Panc1 (cell line): ENCODE measurements around the gene SHISAL1.

ENCODE experiments used
- POLR2AphosphoS5 ChIP-seq: IDR thresholded peaks from 2 replicates; pipeline ENCODE4 v1.6.1; 2012; ENCODE audit warnings: mild to moderate bottlenecking, low read depth, low read length, moderate library complexity
- SIN3A ChIP-seq: IDR thresholded peaks from 2 replicates; pipeline ENCODE4 v1.6.1; 2012; ENCODE audit warnings: low read depth, mild to moderate bottlenecking, low read length, moderate library complexity, borderline replicate concordance; ENCODE audit not compliant: insufficient read depth
- TCF7L2 ChIP-seq: IDR thresholded peaks from 2 replicates; pipeline ENCODE4 v1.6.1; 2011; ENCODE audit warnings: mild to moderate bottlenecking, low read depth, low read length, inconsistent platforms
- TF ChIP-seq, protein P1 (sequence below): fragments of 450-650 bp; IDR thresholded peaks from 2 replicates; pipeline ENCODE4 v1.5.1; 2017; ENCODE audit warnings: mild to moderate bottlenecking
- TF ChIP-seq, protein P2 (sequence below), 2 experiments: IDR thresholded peaks; 2 replicates each; pipeline ENCODE4 v1.6.1; 2011 to 2012; ENCODE audit warnings: low read depth in 2 of 2, control low read depth in 1 of 2, low read length in 1 of 2, mild to moderate bottlenecking in 1 of 2, moderate library complexity in 1 of 2; ENCODE audit not compliant: insufficient read depth in 1 of 2

DNA sequence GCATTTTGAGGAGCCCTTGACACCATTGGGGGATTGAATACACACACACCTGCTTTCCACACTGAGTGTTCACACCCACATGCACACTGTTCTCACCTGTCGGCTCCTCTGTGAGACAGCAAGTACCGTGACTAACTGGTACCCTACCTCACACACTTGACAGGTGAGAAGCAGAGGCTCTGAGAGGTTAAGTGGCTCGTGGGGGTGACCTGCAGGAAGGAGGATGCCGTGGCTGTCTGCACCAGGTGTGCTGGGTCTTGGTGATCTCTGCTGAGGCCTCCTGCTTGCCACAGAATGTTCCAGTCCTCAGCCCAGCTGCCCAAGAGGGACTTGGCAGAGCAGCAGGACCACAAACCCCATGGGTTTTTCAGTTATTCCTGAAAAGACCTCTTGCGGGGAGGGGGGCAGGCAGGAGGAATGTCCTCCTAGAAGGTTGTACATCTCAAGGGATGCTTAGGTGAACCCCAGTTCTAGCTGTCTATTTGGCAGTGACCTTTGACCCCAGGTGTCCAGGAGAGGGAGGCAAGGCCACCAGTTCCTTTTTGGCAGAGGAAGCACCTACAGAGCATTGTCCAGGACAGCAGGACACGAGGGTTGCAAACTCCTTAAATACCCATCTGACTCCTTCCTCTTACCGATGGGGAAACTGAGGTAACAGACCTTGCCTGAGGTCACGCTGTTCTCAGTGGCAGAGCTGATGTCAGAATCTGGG, 66.0 kb downstream of the SHISAL1 start:
- TF ChIP-seq, protein P1, sequence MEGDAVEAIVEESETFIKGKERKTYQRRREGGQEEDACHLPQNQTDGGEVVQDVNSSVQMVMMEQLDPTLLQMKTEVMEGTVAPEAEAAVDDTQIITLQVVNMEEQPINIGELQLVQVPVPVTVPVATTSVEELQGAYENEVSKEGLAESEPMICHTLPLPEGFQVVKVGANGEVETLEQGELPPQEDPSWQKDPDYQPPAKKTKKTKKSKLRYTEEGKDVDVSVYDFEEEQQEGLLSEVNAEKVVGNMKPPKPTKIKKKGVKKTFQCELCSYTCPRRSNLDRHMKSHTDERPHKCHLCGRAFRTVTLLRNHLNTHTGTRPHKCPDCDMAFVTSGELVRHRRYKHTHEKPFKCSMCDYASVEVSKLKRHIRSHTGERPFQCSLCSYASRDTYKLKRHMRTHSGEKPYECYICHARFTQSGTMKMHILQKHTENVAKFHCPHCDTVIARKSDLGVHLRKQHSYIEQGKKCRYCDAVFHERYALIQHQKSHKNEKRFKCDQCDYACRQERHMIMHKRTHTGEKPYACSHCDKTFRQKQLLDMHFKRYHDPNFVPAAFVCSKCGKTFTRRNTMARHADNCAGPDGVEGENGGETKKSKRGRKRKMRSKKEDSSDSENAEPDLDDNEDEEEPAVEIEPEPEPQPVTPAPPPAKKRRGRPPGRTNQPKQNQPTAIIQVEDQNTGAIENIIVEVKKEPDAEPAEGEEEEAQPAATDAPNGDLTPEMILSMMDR, result no peak
- TF ChIP-seq SIN3A (no peak), POLR2AphosphoS5 (no peak), TCF7L2 (no peak)
- TF ChIP-seq, protein P2, sequence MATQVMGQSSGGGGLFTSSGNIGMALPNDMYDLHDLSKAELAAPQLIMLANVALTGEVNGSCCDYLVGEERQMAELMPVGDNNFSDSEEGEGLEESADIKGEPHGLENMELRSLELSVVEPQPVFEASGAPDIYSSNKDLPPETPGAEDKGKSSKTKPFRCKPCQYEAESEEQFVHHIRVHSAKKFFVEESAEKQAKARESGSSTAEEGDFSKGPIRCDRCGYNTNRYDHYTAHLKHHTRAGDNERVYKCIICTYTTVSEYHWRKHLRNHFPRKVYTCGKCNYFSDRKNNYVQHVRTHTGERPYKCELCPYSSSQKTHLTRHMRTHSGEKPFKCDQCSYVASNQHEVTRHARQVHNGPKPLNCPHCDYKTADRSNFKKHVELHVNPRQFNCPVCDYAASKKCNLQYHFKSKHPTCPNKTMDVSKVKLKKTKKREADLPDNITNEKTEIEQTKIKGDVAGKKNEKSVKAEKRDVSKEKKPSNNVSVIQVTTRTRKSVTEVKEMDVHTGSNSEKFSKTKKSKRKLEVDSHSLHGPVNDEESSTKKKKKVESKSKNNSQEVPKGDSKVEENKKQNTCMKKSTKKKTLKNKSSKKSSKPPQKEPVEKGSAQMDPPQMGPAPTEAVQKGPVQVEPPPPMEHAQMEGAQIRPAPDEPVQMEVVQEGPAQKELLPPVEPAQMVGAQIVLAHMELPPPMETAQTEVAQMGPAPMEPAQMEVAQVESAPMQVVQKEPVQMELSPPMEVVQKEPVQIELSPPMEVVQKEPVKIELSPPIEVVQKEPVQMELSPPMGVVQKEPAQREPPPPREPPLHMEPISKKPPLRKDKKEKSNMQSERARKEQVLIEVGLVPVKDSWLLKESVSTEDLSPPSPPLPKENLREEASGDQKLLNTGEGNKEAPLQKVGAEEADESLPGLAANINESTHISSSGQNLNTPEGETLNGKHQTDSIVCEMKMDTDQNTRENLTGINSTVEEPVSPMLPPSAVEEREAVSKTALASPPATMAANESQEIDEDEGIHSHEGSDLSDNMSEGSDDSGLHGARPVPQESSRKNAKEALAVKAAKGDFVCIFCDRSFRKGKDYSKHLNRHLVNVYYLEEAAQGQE (IDR thresholded peaks at IDR 0.05; ENCODE audit: insufficient read depth in 1 of 2, low read depth in 2 of 2, low read length in 1 of 2), result no peak
